Keratinocyte (primary cell): ENCODE results near the gene TIE1.

Experiments
- CTCF ChIP-seq, 3 experiments: IDR thresholded peaks in 1 of 3; conservative IDR thresholded peaks in 1 of 3; optimal IDR thresholded peaks in 1 of 3; 2 replicates in 2 of 3; 3 replicates in 1 of 3; pipeline versions ENCODE3 to v1.5.1; 2011; ENCODE audit warnings: low read length in 3 of 3, mild to moderate bottlenecking in 3 of 3, moderate library complexity in 2 of 3, control low read depth in 1 of 3, inconsistent platforms in 1 of 3; ENCODE audit not compliant: insufficient read depth in 2 of 3; ENCODE audit errors: extremely low read depth in 1 of 3
- EZH2 ChIP-seq: IDR thresholded peaks from one replicate; pipeline ENCODE4 v1.6.1; 2012; ENCODE audit warnings: inconsistent platforms, mild to moderate bottlenecking, low read length, moderate library complexity

DNA sequence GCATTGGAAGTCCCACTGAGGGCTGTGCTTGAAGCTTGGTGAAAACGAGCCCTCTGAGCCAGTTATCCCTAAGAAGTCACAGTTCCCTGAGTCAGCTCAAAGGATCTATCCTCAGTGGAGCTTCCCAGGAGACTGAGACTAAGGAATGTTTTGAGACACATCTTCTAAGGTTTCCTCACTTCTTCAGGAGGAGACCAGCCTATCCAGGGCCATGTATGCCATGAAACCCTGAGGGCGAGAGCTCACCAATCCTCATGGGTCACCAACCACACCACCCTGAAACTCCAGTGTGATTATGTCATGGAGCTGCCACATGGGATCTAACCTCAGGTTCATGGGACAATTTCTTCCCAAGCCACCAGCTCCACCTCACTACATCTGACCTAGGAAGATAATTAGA is 7.6 kb upstream of the TIE1 start:
- TF ChIP-seq CTCF (optimal IDR thresholded peaks at IDR 0.05 in 1 of 3, IDR thresholded peaks at IDR 0.05 in 1 of 3, conservative IDR thresholded peaks at IDR 0.05 in 1 of 3; ENCODE audit: extremely low read depth in 1 of 3, insufficient read depth in 2 of 3, low read length in 3 of 3) = no peak
- TF ChIP-seq EZH2 = no peak
